ENCODE results near the gene CST11.

The CST11 gene

DNA sequence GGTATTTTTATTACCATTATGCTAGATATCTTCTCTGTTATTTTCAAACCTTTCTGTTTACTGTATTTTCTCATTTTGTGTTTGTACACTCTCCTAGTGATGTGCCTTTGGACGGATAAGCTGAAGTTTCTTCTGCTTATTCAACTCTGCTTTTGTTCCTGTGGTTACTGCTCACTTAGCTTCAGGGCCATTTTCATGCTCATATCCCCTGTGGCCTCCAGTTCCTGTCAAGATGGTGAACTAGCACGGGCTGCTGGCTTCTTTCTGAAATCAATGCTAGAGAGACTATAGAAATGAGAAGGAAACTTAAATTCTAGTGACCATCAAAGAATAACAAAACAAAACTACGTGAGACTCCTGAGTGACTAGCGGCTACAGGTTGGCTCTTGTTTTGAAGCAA, 31.4 kb upstream of the CST11 start:
- no peak overlapping the region for H3K4me3 ChIP-seq (ENCODE audit: low read length)
- H3K36me3 ChIP-seq (replicated peaks; ENCODE audit: low read depth, low read length): no peaks in the 10 kb centered on the region
- H3K9me3 ChIP-seq (ENCODE audit: insufficient read depth, low read length): no peaks in the 10 kb centered on the region
- TF ChIP-seq EZH2phosphoT487 (IDR thresholded peaks at IDR 0.05; ENCODE audit: low read depth): no peak
- TF ChIP-seq, protein P1, sequence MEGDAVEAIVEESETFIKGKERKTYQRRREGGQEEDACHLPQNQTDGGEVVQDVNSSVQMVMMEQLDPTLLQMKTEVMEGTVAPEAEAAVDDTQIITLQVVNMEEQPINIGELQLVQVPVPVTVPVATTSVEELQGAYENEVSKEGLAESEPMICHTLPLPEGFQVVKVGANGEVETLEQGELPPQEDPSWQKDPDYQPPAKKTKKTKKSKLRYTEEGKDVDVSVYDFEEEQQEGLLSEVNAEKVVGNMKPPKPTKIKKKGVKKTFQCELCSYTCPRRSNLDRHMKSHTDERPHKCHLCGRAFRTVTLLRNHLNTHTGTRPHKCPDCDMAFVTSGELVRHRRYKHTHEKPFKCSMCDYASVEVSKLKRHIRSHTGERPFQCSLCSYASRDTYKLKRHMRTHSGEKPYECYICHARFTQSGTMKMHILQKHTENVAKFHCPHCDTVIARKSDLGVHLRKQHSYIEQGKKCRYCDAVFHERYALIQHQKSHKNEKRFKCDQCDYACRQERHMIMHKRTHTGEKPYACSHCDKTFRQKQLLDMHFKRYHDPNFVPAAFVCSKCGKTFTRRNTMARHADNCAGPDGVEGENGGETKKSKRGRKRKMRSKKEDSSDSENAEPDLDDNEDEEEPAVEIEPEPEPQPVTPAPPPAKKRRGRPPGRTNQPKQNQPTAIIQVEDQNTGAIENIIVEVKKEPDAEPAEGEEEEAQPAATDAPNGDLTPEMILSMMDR (IDR thresholded peaks at IDR 0.05; ENCODE audit: low read depth, low read length): no peak
- H3K79me2 ChIP-seq (ENCODE audit: low read length): no peaks in the 10 kb centered on the region
- 0 out of 2 replicates have a peak, but pooled peaks cover 1% of the 10 kb centered on the region for H3K4me1 ChIP-seq (ENCODE audit: low read length)
- H2AFZ ChIP-seq (ENCODE audit: low read depth, low read length): no peak overlapping the region
- no peak overlapping the region for H3K27ac ChIP-seq (ENCODE audit: low read length)
- no peak overlapping the region for H3K4me2 ChIP-seq (ENCODE audit: low read length)
- no peaks in the 10 kb centered on the region for H4K20me1 ChIP-seq (ENCODE audit: insufficient read depth, low read length)
- peaks cover 28% of the 10 kb centered on the region for H3K27me3 ChIP-seq (ENCODE audit: low read depth, low read length)
- H3K9ac ChIP-seq (ENCODE audit: low read length): no peak overlapping the region

DNA sequence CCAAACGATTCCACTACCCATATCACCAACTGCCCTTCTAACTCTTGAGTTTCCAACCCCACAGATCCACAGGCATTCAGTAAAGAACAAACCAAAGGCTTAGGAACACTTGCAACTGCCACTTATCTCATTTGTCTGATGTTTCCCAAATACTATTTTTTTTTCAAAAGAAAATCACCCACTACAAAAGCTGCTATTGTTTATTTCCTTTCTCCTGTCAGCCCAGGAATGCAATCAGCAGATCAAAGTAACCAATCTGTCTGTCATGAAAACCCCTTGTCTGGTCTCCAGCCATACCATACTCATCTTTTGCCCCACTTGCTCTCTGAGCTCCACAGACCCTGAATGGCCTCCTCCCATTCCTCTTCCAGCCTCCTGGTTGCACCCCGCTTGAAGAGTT, 29.5 kb upstream of the CST11 start:
- no peaks in the 10 kb centered on the region for H4K20me1 ChIP-seq (ENCODE audit: insufficient read depth, low read length)
- no peaks in the 10 kb centered on the region for H3K79me2 ChIP-seq (ENCODE audit: low read length)
- no peak overlapping the region for H3K4me2 ChIP-seq (ENCODE audit: low read length)

DNA sequence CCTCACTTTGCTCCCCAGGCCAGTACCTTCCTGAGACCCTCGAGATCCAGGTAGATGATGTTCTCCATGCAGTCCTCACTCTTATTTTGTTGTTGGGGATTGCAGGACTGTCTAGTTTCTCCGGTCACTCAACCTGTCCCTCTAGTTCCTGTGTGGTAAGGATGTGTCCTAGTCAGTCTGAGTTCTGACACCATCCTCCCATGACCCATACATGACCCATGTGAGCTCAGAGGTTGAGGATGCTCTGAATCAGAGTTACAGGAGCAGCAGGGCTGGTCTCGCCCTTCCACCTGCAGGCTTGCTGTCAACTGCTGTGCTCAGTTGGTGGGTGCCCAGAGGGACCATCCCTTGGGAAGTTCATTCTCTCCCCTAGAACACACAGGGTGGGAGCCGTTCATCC, 26.4 kb upstream of the CST11 start:
- Histone ChIP-seq H3K79me2 (ENCODE audit: low read length) (no peaks in the 10 kb centered on the region), H2AFZ (ENCODE audit: low read depth, low read length) (no peak overlapping the region), H3K4me1 (ENCODE audit: low read length) (no peaks in the 10 kb centered on the region), H3K27ac (ENCODE audit: low read length) (no peak overlapping the region), H3K27me3 (ENCODE audit: low read depth, low read length) (peaks cover 24% of the 10 kb centered on the region), H4K20me1 (ENCODE audit: insufficient read depth, low read length) (no peaks in the 10 kb centered on the region), H3K9ac (ENCODE audit: low read length) (no peak overlapping the region), H3K9me3 (ENCODE audit: insufficient read depth, low read length) (no peaks in the 10 kb centered on the region), H3K36me3 (replicated peaks; ENCODE audit: low read depth, low read length) (no peaks in the 10 kb centered on the region), H3K4me3 (ENCODE audit: low read length) (no peak overlapping the region), H3K4me2 (ENCODE audit: low read length) (no peak overlapping the region)
- TF ChIP-seq EZH2phosphoT487 (IDR thresholded peaks at IDR 0.05; ENCODE audit: low read depth): no peak
- TF ChIP-seq, protein P1 (IDR thresholded peaks at IDR 0.05; ENCODE audit: low read depth, low read length): no peak

More for the DNA sequence above, 29.5 kb upstream of the CST11 start:
- Histone ChIP-seq H2AFZ (ENCODE audit: low read depth, low read length) (no peak overlapping the region), H3K9ac (ENCODE audit: low read length) (no peak overlapping the region), H3K27me3 (ENCODE audit: low read depth, low read length) (peaks cover 24% of the 10 kb centered on the region), H3K36me3 (replicated peaks; ENCODE audit: low read depth, low read length) (no peaks in the 10 kb centered on the region), H3K4me3 (ENCODE audit: low read length) (no peak overlapping the region), H3K27ac (ENCODE audit: low read length) (no peak overlapping the region), H3K4me1 (ENCODE audit: low read length) (no peaks in the 10 kb centered on the region), H3K9me3 (ENCODE audit: insufficient read depth, low read length) (no peaks in the 10 kb centered on the region)
- TF ChIP-seq EZH2phosphoT487 (IDR thresholded peaks at IDR 0.05; ENCODE audit: low read depth): no peak
- TF ChIP-seq, protein P1 (IDR thresholded peaks at IDR 0.05; ENCODE audit: low read depth, low read length): no peak

DNA sequence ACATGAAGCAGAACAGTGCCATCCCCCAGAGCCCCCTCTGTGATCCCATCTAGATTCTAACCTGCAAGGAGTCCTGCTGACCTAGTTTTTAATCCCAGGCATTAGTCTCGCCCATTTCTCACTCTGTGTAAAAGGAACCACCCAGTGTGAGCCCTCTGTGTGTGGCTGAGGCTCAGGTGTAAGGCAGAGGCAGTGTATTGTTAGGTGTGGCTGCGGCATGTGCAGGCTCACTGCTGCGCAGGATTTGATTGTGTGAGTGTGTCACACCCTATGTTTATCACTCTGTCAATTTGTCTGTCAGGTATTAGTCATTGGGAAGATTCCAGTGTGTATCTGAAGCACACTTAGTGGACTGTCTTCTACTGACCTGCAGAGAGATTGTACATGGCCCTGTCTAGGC, 24.5 kb upstream of the CST11 start:
- Histone ChIP-seq H3K9ac (ENCODE audit: low read length) (no peak overlapping the region), H3K4me2 (ENCODE audit: low read length) (no peak overlapping the region), H3K36me3 (replicated peaks; ENCODE audit: low read depth, low read length) (no peaks in the 10 kb centered on the region), H4K20me1 (ENCODE audit: insufficient read depth, low read length) (no peaks in the 10 kb centered on the region), H2AFZ (ENCODE audit: low read depth, low read length) (no peak overlapping the region), H3K27me3 (ENCODE audit: low read depth, low read length) (peaks cover 13% of the 10 kb centered on the region), H3K79me2 (ENCODE audit: low read length) (no peaks in the 10 kb centered on the region), H3K9me3 (ENCODE audit: insufficient read depth, low read length) (no peaks in the 10 kb centered on the region), H3K4me1 (ENCODE audit: low read length) (no peaks in the 10 kb centered on the region), H3K27ac (ENCODE audit: low read length) (no peak overlapping the region), H3K4me3 (ENCODE audit: low read length) (no peak overlapping the region)
- no peak for TF ChIP-seq EZH2phosphoT487 (IDR thresholded peaks at IDR 0.05; ENCODE audit: low read depth)
- TF ChIP-seq, protein P1 (IDR thresholded peaks at IDR 0.05; ENCODE audit: low read depth, low read length): no peak
